Tibial artery (tissue), 4 donors: ENCODE results near the gene TMEM272.
A peak's percentile ranks its signal among the peaks of the same experiment; 100 is the strongest.

Experiments
- DNase-seq, 2 donors: peaks; one replicate each; pipeline ENCODE4 v3.0.0-alpha.2; 2019
- H3K27ac ChIP-seq, 2 donors: fragments of 200-600 bp; sonication (generic) in 1 of 2; 1 replicate in 1 of 2; 2 replicates in 1 of 2; pipeline ENCODE4 v1.5.1; 2018 to 2019; ENCODE audit warnings: mild to moderate bottlenecking in 1 of 2
- H3K27me3 ChIP-seq, 2 donors: fragments of 200-600 bp; sonication (generic) in 1 of 2; one replicate each; pipeline versions ENCODE4 v1.5.1 to v1.6.0; 2016 to 2019
- H3K36me3 ChIP-seq, 3 donors: fragments of 200-600 bp; sonication (generic) in 2 of 3; one replicate each; pipeline ENCODE4 v1.5.1; 2016 to 2019; ENCODE audit warnings: mild to moderate bottlenecking in 2 of 3
- H3K4me1 ChIP-seq, 4 donors: fragments of 200-600 bp; sonication (generic) in 2 of 4; 1 replicate in 3 of 4; 2 replicates in 1 of 4; pipeline ENCODE4 v1.5.1; 2016 to 2019
- H3K4me3 ChIP-seq, 2 donors: fragments of 200-600 bp; sonication (generic) in 1 of 2; 1 replicate in 1 of 2; 2 replicates in 1 of 2; pipeline ENCODE4 v1.5.1; 2018 to 2019; ENCODE audit warnings: mild to moderate bottlenecking in 2 of 2
- H3K9me3 ChIP-seq, 3 donors: fragments of 200-600 bp; sonication (generic) in 1 of 3; one replicate each; pipeline ENCODE4 v1.5.1; 2016 to 2019
- CTCF ChIP-seq, 2 experiments: fragments of 200-600 bp in 1 of 2; fragments of 450-650 bp in 1 of 2; IDR thresholded peaks; one replicate each; pipeline ENCODE4 v1.5.1; 2017 to 2019; ENCODE audit warnings: antibody characterized with exemption in 2 of 2, mild to moderate bottlenecking in 1 of 2, moderate library complexity in 1 of 2
- intact Hi-C: fragments of 100-400 bp; cut with DNase I; formaldehyde crosslinking; loops from one replicate; pipeline ENCODE4 v1.15.0; 2023; ENCODE audit warnings: low total_unique reads

TMEM272 gene

GRCh38 chr13:51848674-51849073 is 3.7 kb upstream of the TMEM272 start:
- DNase-seq = no peak
- Histone ChIP-seq H3K4me3 (no peak overlapping the region), H3K36me3 (no peaks in the 10 kb centered on the region), H3K4me1 (peaks cover 0 to 20% (median 3%) of the 10 kb centered on the region in 4 donors), H3K27ac (peak overlapping the region in 1 of 2 donors; percentile 5), H3K9me3 (no peaks in the 10 kb centered on the region), H3K27me3 (no peaks in the 10 kb centered on the region)
- no peak for TF ChIP-seq CTCF (IDR thresholded peaks at IDR 0.05)
- intact Hi-C loops = no loop called here

DNA sequence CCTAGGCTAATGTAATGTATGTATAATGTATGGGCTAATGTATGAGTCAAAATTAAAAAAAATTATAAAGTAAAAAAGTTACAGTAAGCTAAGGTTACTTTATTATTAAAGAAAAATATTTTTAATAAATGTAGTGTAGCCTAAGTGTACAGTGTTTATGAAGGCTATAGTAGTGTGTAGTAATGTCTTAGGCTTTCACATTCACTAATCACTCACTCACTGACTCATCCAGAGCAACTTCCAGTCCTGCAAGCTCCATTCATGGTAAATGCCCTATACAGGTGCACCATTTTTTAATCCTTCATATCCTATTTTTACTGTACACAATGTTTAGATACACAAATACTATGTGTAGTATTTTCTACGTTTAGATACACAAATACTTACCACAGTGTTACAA is 1.8 kb upstream of the TMEM272 start:
- no peak for DNase-seq
- intact Hi-C loops = no loop called here
- Histone ChIP-seq H3K36me3 (no peaks in the 10 kb centered on the region), H3K4me3 (no peak overlapping the region), H3K27ac (no peak overlapping the region), H3K9me3 (no peaks in the 10 kb centered on the region), H3K27me3 (no peaks in the 10 kb centered on the region), H3K4me1 (peaks cover 0 to 20% (median 3%) of the 10 kb centered on the region in 4 donors)
- no peak for TF ChIP-seq CTCF (IDR thresholded peaks at IDR 0.05)

GRCh38 chr13:51845574-51846318 is 769 bp upstream of the TMEM272 start:
- intact Hi-C loops = no loop called here
- DNase-seq = no peak
- Histone ChIP-seq H3K9me3 (no peaks in the 10 kb centered on the region), H3K4me1 (peaks cover 0 to 20% (median 3%) of the 10 kb centered on the region in 4 donors), H3K27ac (no peak overlapping the region), H3K4me3 (no peak overlapping the region), H3K36me3 (no peaks in the 10 kb centered on the region), H3K27me3 (no peaks in the 10 kb centered on the region)
- no peak for TF ChIP-seq CTCF (IDR thresholded peaks at IDR 0.05)

GRCh38 chr13:51843529-51843928 is 1.4 kb downstream of the TMEM272 start:
- Histone ChIP-seq H3K4me3 (no peak overlapping the region), H3K9me3 (no peaks in the 10 kb centered on the region), H3K27me3 (no peaks in the 10 kb centered on the region), H3K4me1 (peaks cover 0 to 12% (median 3%) of the 10 kb centered on the region in 4 donors), H3K36me3 (no peaks in the 10 kb centered on the region), H3K27ac (no peak overlapping the region)
- TF ChIP-seq CTCF (IDR thresholded peaks at IDR 0.05) = no peak
- intact Hi-C loops = no loop called here
- DNase-seq = no peak

GRCh38 chr13:51841732-51842131 is 3.2 kb downstream of the TMEM272 start:
- H3K27ac ChIP-seq = no peak overlapping the region
- H3K36me3 ChIP-seq = no peaks in the 10 kb centered on the region
- peaks cover 0 to 6% (median 3%) of the 10 kb centered on the region in 4 donors for H3K4me1 ChIP-seq
- H3K27me3 ChIP-seq = no peaks in the 10 kb centered on the region
- no peak overlapping the region for H3K4me3 ChIP-seq
- no peaks in the 10 kb centered on the region for H3K9me3 ChIP-seq
- no peak for TF ChIP-seq CTCF (IDR thresholded peaks at IDR 0.05)
- no peak for DNase-seq
- intact Hi-C loops = no loop called here
